GM20431 (cell line): ENCODE measurements around the gene SLC35A2.

Experiments
- in situ Hi-C: fragments of 300-500 bp; cut with MseI, MboI; formaldehyde crosslinking; loops from one replicate; pipeline ENCODE4 v1.15.0; 2020; ENCODE audit warnings: low sequenced_read_pairs; ENCODE audit not compliant: unreplicated experiment

The SLC35A2 gene

GRCh38 chrX:48911412-48912182 is at the start of gene SLC35A2:
TSS of gene SLC35A2 (minus strand) at chrX:48911646. CDS start at chrX:48911636, 10 bp downstream.
- in situ Hi-C loops = no loop called here

DNA sequence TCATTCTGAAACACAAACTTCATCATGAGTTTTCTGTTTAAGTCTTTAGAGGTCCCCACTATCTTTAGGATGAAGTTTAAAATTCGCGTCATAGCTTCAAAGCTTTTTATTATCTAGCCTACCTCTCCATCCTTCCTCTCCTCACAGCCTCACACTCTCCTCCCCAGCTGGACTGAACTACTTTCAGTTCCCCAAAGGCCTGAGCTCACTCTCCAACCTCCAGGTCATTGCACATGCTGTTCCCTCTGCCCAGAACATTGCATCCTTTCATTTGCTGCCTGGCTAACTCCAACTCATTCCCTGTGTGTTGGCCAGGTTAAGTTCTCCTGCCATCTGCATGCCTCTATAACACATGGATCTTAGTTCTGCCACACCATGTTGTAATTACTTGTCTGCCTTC is 48.8 kb upstream of the SLC35A2 start:
- in situ Hi-C loops = no loop called here

- in situ Hi-C loops = no loop called here
Measured at GRCh38 chrX:48958635-48959094, 47.2 kb upstream of the SLC35A2 start.

GRCh38 chrX:48957827-48958634 is 46.6 kb upstream of the SLC35A2 start:
- in situ Hi-C loops = no loop called here

DNA sequence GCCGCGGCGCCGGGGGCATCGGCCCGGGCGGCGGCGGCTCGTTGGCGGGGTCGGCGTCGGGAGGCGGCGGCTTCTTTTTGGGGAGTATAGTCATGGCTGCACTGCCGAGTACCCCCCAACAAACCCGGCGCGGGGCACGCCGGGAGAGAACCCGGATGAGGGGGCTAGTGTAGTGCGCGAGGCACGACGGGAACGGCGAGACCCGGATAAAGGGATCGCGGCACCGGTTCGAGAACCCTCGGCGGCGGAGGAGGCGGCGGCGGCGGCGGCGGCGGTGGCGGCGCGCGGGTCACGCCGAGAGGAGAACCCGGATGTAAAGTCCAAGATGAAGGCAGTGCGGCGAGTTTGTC is 46.0 kb upstream of the SLC35A2 start, which contains the start of gene OTUD5:
OTUD5 (minus strand) TSS at position 131 of the 350 bp plus-strand sequence; CDS start at position 94, 37 bp downstream.
- in situ Hi-C loops = no loop called here

DNA sequence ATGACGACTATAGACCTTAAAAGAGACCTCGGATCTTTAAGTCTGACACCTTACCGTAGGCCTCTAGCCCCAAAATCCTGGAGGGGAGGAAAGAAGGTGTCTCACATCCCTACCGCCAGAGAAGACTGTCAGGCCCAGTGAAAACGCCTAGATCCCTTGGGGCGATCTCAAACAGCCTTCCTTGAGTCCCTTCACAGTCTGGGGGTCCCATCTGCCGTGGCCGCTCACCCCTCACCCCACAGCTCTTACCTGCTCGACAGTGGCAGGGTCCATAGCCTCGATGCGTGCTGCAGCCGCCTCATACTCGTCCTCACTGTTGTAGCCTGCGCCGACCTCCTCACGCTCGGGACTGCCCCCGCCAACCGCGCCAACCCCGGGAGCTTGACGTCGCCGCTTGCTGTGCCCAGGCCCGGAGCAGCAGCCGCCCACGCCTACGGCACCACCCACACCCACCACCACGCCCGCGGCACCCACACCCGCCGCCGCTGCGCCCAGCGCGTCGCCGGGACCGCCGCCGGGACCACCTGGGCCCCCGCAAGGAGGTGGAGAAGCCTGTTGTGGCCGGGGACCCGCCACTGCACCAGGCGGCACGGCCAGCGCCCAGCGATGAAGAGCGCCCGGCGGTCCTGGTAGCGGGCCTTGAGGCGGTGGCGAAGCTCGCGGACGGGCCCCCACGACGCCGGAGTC is 45.4 kb upstream of the SLC35A2 start:
- in situ Hi-C loops = no loop called here

- in situ Hi-C loops = no loop called here
Measured at GRCh38 chrX:48948589-48948988, 37.1 kb upstream of the SLC35A2 start.

GRCh38 chrX:48945517-48946348 is 34.3 kb upstream of the SLC35A2 start:
- in situ Hi-C loops = no loop called here

GRCh38 chrX:48942895-48943294 is 31.4 kb upstream of the SLC35A2 start:
- in situ Hi-C loops = no loop called here

DNA sequence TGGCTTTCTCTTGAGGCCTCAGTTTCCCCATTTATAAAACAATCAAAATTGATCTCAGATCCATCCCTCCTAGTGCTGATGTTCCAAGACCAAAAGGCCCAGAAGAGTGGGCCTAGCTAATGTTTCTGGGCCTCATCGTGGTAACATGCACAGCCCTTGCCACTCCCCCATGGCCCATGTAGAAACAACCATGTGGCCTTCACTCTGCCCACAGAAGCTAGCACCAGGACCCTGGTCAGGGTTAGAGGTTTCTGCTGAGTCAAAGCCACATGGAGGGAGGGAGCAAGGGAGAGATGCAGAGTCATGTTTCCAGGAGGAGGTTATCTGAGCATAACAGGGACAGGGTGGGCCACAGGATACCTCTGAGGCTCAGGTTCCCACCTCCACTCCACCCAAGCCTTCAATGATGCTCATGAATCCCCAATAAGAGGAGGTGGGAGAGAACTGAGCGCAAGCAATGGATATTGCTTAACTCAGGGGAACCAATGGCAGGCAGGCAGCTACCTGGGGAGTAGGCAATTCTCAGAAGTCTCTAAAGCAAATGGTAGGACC is 29.0 kb upstream of the SLC35A2 start:
- in situ Hi-C loops = no loop called here

DNA sequence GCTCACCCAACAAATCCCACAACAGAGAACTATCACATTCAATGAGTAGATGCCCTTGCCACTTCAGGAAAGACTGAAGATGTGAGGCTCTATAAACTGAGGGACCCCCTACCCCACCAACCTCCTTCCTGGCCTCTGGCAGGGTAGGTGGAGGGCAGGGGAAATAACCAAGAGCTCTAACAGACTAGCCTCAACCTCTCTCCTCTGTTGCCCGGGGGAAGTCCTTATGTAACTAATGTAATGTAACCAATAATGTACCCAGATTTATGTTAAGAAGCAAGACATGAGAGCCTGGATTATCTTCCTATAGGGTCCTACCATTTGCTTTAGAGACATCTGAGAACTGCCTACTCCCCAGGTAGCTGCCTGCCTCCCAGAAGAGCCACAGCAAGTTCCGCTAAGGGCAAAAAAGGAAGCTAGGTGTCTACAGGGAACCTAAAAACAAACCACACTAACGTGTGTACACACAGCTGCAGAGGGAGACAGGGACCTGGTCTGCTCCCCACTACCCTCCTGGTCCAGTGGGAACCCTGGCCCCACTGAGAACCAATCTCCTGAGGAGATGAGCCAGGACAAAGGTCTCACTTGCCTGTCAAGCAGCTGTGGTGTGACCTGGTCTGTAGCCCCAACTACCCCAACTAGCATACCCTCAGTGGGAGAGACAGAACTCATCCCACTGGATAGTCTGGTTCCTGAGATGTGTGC is 28.2 kb upstream of the SLC35A2 start:
- in situ Hi-C loops = no loop called here

DNA sequence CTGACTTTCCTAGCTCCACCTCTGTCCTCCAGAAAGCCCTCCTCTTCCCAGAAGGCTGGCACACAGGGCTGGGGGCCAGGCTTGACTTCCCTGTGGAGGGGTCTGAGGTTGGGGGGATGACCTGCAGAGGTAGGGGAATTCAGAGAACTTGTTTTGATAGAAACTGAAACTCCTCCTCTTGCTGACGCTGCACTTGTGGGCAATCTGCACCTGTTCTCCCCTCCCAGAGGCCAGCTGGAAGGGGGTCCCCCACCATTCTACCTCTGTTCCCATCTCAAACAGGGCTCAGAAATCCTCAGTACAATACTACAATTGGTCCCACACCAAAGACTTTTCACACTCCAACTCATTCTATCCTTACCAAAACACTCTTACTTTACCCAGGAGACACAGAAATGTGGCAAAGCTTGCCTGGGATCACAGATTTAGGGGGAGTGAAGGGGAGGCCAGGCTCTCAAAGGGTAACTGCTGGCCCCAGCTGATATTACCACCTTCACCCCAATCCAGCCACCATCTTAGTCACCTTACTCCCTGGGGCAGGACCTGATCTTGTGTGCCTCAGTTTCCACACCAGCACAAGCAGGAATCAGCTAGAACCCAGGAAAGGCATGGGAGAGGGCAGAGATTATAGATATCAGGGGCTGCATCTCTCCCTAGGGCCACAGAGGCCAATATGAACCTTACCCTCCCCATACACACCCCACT is 27.4 kb upstream of the SLC35A2 start:
- in situ Hi-C loops = no loop called here

- in situ Hi-C loops = no loop called here
Measured at GRCh38 chrX:48937054-48937907, 25.8 kb upstream of the SLC35A2 start.

DNA sequence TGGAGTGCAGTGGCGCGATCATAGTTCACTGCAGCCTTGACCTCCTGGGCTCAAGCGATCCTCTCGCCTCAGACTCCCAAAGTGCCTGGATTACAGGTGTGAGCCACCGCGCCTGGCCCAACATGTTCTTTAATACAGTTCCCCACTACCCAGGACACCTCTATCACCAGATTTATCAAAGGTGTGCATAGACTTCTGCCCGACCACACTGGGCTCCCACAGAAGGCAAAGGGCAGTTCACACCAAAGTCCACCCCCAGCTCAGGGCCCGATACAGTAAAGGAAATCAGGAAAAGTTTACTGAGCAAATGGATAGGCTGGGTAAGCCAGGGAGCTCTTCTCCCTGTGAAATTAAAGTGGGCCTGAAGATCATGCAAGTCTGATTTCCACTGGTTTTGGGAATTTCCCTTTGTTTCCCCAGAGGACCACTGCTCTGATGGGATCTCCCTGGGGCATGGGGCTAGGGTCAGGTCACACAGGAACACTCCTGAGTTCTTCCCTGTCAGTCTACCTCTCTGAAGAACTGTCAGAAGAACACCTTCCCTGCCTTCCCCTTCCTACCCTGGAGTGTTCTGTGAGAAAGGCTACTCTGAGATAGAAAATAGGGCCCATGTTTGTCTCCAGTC is 25.1 kb upstream of the SLC35A2 start:
- in situ Hi-C loops = no loop called here

DNA sequence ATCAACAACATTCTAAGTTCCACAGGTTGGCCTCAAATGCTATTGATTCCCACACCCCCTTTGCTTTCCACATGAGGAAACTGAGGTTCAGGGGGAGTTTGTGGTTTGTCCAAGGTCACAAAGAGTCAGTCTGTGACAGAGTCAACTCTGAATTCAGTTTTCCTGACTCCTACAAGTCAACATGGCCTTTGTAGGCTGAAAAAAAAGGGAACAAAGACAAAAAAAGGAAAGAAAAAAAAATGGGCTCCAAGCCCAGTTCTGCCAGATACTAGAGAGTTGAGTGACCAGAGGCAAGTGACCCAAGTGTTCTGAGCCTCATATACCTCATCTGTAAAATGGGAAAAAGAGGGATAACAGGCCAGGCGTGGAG is 23.8 kb upstream of the SLC35A2 start:
- in situ Hi-C loops = no loop called here

- in situ Hi-C loops = no loop called here
Measured at GRCh38 chrX:48934581-48935300, 23.3 kb upstream of the SLC35A2 start.
